GM12878 (cell line): ENCODE measurements around the gene CDK5RAP3. TPM values are rescaled to one million over a fixed set of nuclear protein-coding genes. Genes with fewer than 3 reads are reported as not detected.

Experiments used
- ATAC-seq: fragments of 200-7000 bp; cut with Tn5 transposase; 3 replicates; pipeline ENCODE4 v1.9.1; 2020; ENCODE audit warnings: mild to moderate bottlenecking, moderate library complexity
- BruUV-seq: library from RNA; stranded (reverse); fragments of 400-500 nt; replicated peaks from 2 replicates; lab custom pipeline; 2021; lab: Mats Ljungman, UMichigan
- CTCF ChIA-PET: fragments of 300-600 bp; sonication (Branson Sonifier 250); formaldehyde crosslinking; extraction: SDS; loops from one replicate; lab custom pipeline; 2021; ENCODE audit warnings: inconsistent platforms; lab: Yijun Ruan, JAX
- POLR2A ChIA-PET: fragments of 350-600 bp; formaldehyde crosslinking; extraction: SDS; loops from one replicate; lab custom pipeline; 2021; ENCODE audit warnings: inconsistent platforms; lab: Charles Lee
- RAD21 ChIA-PET: fragments of 300-600 bp; sonication (Branson Sonifier 250); formaldehyde crosslinking; loops from one replicate; lab custom pipeline; 2023; ENCODE audit warnings: antibody characterized with exemption; ENCODE audit not compliant: unreplicated experiment; lab: Charles Lee
- SMC1A ChIA-PET: fragments of 300-600 bp; sonication (Branson Sonifier 250); formaldehyde crosslinking; loops from one replicate; lab custom pipeline; 2023; ENCODE audit not compliant: unreplicated experiment, uncharacterized antibody; lab: Charles Lee
- DNase-seq: peaks from one replicate; pipeline ENCODE4 v3.0.0-alpha.2; 2011; ENCODE audit warnings: low read depth, low spot score
- FAIRE-seq: peaks from 3 replicates; lab custom pipeline; 2011; peaks lifted over from hg19 to GRCh38; lab: Jason Lieb, UNC
- H2AFZ ChIP-seq: 2 replicates; pipeline ENCODE4 v1.6.0; 2011; ENCODE audit warnings: low read depth, low read length, control low read depth; ENCODE audit not compliant: control insufficient read depth
- H3K27ac ChIP-seq: 2 replicates; pipeline ENCODE4 v1.5.1; 2011; ENCODE audit warnings: control low read depth; ENCODE audit not compliant: control insufficient read depth, insufficient read depth
- H3K27me3 ChIP-seq, 2 experiments: replicated peaks in 1 of 2; 2 replicates each; pipeline versions ENCODE4 v1.6.0 to v1.6.1; 2011; ENCODE audit warnings: low read length in 1 of 2; ENCODE audit not compliant: control insufficient read depth in 2 of 2, insufficient read depth in 2 of 2
- H3K36me3 ChIP-seq, 2 experiments: 2 replicates each; pipeline ENCODE4 v1.5.1; 2011; ENCODE audit warnings: low read length in 1 of 2; ENCODE audit not compliant: control insufficient read depth in 2 of 2, insufficient read depth in 2 of 2
- H3K4me1 ChIP-seq: 2 replicates; pipeline ENCODE4 v1.6.1; 2011; ENCODE audit warnings: mild to moderate bottlenecking, low read length, moderate library complexity, mixed read lengths; ENCODE audit not compliant: control insufficient read depth, insufficient read depth
- H3K4me2 ChIP-seq: 2 replicates; pipeline ENCODE4 v1.6.0; 2011; ENCODE audit warnings: control low read depth; ENCODE audit not compliant: control insufficient read depth, insufficient read depth
- H3K4me3 ChIP-seq: fragments of 200-600 bp; sonication (generic); 2 replicates; pipeline ENCODE4 v1.5.1; 2016
- H3K79me2 ChIP-seq: 2 replicates; pipeline ENCODE4 v1.6.0; 2011; ENCODE audit warnings: low read length; ENCODE audit not compliant: control insufficient read depth, insufficient read depth
- H3K9ac ChIP-seq: 2 replicates; pipeline ENCODE4 v1.8.0; 2011; ENCODE audit warnings: low read length, control low read depth, mixed read lengths; ENCODE audit not compliant: control insufficient read depth, insufficient read depth
- H3K9me3 ChIP-seq: replicated peaks from 3 replicates; pipeline ENCODE4 v1.5.1; 2011; ENCODE audit warnings: mild to moderate bottlenecking, low read length; ENCODE audit not compliant: control insufficient read depth, insufficient read depth
- H4K20me1 ChIP-seq: 2 replicates; pipeline ENCODE4 v1.6.0; 2011; ENCODE audit not compliant: control insufficient read depth, insufficient read depth
- BHLHE40 ChIP-seq, 2 experiments: fragments of 450-650 bp in 1 of 2; IDR thresholded peaks; 2 replicates each; pipeline ENCODE4 v1.6.1; 2011 to 2017; ENCODE audit warnings: low read depth in 2 of 2, borderline replicate concordance in 1 of 2, improper control_type of control experiment in 1 of 2, low read length in 1 of 2, mild to moderate bottlenecking in 1 of 2
- GABPA ChIP-seq: IDR thresholded peaks from 2 replicates; pipeline ENCODE4 v1.6.1; 2014; ENCODE audit warnings: antibody characterized with exemption, low read depth, mild to moderate bottlenecking, inconsistent platforms
- HDGF ChIP-seq: fragments of 450-650 bp; IDR thresholded peaks from 2 replicates; pipeline ENCODE4 v1.6.1; 2016; ENCODE audit warnings: antibody characterized with exemption
- JUND ChIP-seq: IDR thresholded peaks from 2 replicates; pipeline ENCODE4 v1.6.1; 2012; ENCODE audit warnings: low read depth, mild to moderate bottlenecking, low read length, improper control_type of control experiment, moderate library complexity
- NFXL1 ChIP-seq: fragments of 450-650 bp; IDR thresholded peaks from 2 replicates; pipeline ENCODE4 v1.6.1; 2017; ENCODE audit warnings: antibody characterized with exemption, mild to moderate bottlenecking, borderline replicate concordance
- RAD21 ChIP-seq: IDR thresholded peaks from 2 replicates; pipeline ENCODE4 v1.6.1; 2011; ENCODE audit warnings: mild to moderate bottlenecking, low read depth, low read length, moderate library complexity; ENCODE audit not compliant: insufficient read depth
- WGBS: methylation state at CpG from one replicate; pipeline ENCODE4 v1.1.6; 2016; ENCODE audit warnings: low lambda C conversion rate; ENCODE audit not compliant: insufficient replicate concordance, insufficient coverage; ENCODE audit errors: missing lambda C conversion rate; 5-methylcytosine and 5-hydroxymethylcytosine counted together
- in situ Hi-C: fragments of 300-500 bp; cut with MboI; formaldehyde crosslinking; loops from 9 replicates; pipeline ENCODE4 v1.14.3; 2018; ENCODE audit warnings: mixed read lengths
- intact Hi-C: fragments of 100-400 bp; cut with micrococcal nuclease; formaldehyde crosslinking; loops from one replicate; pipeline ENCODE4 v1.14.2; 2022; ENCODE audit not compliant: unreplicated experiment
- polyA plus RNA-seq, 11 experiments: library from polyadenylated mRNA; depleted of rRNA in 4 of 11; unstranded in 6 of 11; stranded (reverse) in 5 of 11; fragments of >200 nt; fragmentation: Nextera tagmentation in 4 of 11; fragmentation: Illumina TruSeq in 1 of 11; extraction: Ambion mirVana in 4 of 11; extraction: Trizol in 1 of 11; gene quantifications; 1 replicate in 1 of 11; 2 replicates in 10 of 11; pipeline versions ENCODE4 v1.2.1 to v1.2.3, GENCODE V29; 2011 to 2016; ENCODE audit warnings: inconsistent platforms in 2 of 11, missing spikeins in 2 of 11, low read depth in 1 of 11
- total RNA-seq, 4 experiments: library from RNA; depleted of rRNA in 3 of 4; stranded (reverse); fragments of >200 nt in 3 of 4; fragmentation: Illumina TruSeq in 1 of 4; extraction: Trizol in 1 of 4; gene quantifications; 2 replicates each; pipeline versions ENCODE4 v1.2.1 to v1.2.3, GENCODE V29; 2013 to 2021
- TF ChIP-seq, protein P1 (sequence below): IDR thresholded peaks from 2 replicates; pipeline ENCODE4 v1.6.1; 2011; ENCODE audit warnings: borderline replicate concordance, low read depth, mild to moderate bottlenecking, moderate library complexity, low read length; ENCODE audit not compliant: insufficient read depth, poor library complexity, severe bottlenecking
- TF ChIP-seq, protein P2 (sequence below): IDR thresholded peaks from 2 replicates; pipeline ENCODE4 v1.6.1; 2012; ENCODE audit warnings: low read length, inconsistent platforms
- TF ChIP-seq, protein P3 (sequence below): fragments of 450-650 bp; IDR thresholded peaks from 2 replicates; pipeline ENCODE4 v1.6.1; 2016; ENCODE audit warnings: mild to moderate bottlenecking, moderate library complexity, borderline replicate concordance
- TF ChIP-seq, protein P4 (sequence below): IDR thresholded peaks from 2 replicates; pipeline ENCODE4 v1.6.1; 2012; ENCODE audit warnings: low read depth, low read length, improper control_type of control experiment

The CDK5RAP3 gene
- total and polyA plus RNA-seq, 10 of the 15 experiments (the other 5 are each of a cell fraction or from before 2014, with no cell fraction given), result 69.4 to 237 (median 160) TPM

DNA sequence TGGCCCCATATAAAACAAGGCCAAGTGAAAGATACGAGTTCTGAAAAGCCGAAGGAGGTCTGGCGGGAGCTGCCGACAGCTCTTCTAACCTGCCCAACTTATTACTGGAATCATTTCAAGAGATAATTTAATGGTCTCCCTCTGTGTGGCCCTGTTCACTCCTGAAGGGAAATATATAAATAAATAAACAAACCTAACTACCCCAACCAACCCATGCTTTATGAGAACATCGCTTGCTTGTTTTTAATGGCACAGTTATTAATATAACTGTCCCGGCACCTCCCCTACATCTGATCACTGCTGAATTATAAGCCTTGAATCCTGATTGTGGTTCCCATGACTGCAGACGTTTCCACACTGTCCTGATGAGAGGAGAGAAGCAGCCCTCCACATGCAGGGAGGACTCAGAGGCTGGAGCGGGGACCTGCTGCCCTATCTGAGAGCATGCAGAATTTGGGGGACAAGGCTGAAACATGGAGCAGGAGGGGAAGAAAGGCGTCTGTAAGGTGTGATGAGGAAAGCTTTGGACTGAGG, 22.2 kb downstream of the CDK5RAP3 start:
- POLR2A ChIA-PET, result interaction anchor here (1.0 kb wide), 1 partner anchor 8 kb away, joined by 3 read pairs; no protein-coding TSS in a partner anchor
- Histone ChIP-seq H3K4me2 (no peak overlapping the region), H3K4me3 (no peak overlapping the region), H2AFZ (no peak overlapping the region), H3K27ac (no peak overlapping the region), H3K9me3 (no peaks in the 10 kb centered on the region), H3K79me2 (no peaks in the 10 kb centered on the region), H3K4me1 (peaks cover 13% of the 10 kb centered on the region), H3K27me3 (no peaks in the 10 kb centered on the region), H4K20me1 (no peaks in the 10 kb centered on the region), H3K9ac (no peak overlapping the region), H3K36me3 (no peaks in the 10 kb centered on the region)
- WGBS, result 59% methylated on average over 9 of the region's 9 CpGs
- RAD21 ChIA-PET, result interaction anchor here (1.2 to 2.2 kb wide), 2 partner anchors 9 to 43 kb away, joined by 3 to 6 read pairs; no protein-coding TSS in a partner anchor
- BruUV-seq, result no TSS peak
- ATAC-seq (no peak), DNase-seq (no peak), FAIRE-seq (no peak)
- SMC1A ChIA-PET, result interaction anchor here (0.6 to 1.6 kb wide), 5 partner anchors 10 to 102 kb away, joined by 3 to 6 read pairs (median 3); no protein-coding TSS in a partner anchor
- in situ Hi-C loops (no loop called here), intact Hi-C loops (no loop called here)
- CTCF ChIA-PET, result interaction anchor here (1.2 to 2.8 kb wide), 6 partner anchors 11 to 46 kb away, joined by 5 to 13 read pairs (median 6); no protein-coding TSS in a partner anchor
- TF ChIP-seq NFXL1 (no peak), GABPA (no peak), BHLHE40 (IDR thresholded peaks at IDR 0.05; ENCODE audit: borderline replicate concordance in 1 of 2, low read depth in 2 of 2, low read length in 1 of 2) (no peak), JUND (no peak), RAD21 (no peak), HDGF (no peak)
- TF ChIP-seq, protein P1, sequence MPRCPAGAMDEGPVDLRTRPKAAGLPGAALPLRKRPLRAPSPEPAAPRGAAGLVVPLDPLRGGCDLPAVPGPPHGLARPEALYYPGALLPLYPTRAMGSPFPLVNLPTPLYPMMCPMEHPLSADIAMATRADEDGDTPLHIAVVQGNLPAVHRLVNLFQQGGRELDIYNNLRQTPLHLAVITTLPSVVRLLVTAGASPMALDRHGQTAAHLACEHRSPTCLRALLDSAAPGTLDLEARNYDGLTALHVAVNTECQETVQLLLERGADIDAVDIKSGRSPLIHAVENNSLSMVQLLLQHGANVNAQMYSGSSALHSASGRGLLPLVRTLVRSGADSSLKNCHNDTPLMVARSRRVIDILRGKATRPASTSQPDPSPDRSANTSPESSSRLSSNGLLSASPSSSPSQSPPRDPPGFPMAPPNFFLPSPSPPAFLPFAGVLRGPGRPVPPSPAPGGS, result no peak
- TF ChIP-seq, protein P2, sequence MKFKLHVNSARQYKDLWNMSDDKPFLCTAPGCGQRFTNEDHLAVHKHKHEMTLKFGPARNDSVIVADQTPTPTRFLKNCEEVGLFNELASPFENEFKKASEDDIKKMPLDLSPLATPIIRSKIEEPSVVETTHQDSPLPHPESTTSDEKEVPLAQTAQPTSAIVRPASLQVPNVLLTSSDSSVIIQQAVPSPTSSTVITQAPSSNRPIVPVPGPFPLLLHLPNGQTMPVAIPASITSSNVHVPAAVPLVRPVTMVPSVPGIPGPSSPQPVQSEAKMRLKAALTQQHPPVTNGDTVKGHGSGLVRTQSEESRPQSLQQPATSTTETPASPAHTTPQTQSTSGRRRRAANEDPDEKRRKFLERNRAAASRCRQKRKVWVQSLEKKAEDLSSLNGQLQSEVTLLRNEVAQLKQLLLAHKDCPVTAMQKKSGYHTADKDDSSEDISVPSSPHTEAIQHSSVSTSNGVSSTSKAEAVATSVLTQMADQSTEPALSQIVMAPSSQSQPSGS, result no peak
- TF ChIP-seq, protein P3, sequence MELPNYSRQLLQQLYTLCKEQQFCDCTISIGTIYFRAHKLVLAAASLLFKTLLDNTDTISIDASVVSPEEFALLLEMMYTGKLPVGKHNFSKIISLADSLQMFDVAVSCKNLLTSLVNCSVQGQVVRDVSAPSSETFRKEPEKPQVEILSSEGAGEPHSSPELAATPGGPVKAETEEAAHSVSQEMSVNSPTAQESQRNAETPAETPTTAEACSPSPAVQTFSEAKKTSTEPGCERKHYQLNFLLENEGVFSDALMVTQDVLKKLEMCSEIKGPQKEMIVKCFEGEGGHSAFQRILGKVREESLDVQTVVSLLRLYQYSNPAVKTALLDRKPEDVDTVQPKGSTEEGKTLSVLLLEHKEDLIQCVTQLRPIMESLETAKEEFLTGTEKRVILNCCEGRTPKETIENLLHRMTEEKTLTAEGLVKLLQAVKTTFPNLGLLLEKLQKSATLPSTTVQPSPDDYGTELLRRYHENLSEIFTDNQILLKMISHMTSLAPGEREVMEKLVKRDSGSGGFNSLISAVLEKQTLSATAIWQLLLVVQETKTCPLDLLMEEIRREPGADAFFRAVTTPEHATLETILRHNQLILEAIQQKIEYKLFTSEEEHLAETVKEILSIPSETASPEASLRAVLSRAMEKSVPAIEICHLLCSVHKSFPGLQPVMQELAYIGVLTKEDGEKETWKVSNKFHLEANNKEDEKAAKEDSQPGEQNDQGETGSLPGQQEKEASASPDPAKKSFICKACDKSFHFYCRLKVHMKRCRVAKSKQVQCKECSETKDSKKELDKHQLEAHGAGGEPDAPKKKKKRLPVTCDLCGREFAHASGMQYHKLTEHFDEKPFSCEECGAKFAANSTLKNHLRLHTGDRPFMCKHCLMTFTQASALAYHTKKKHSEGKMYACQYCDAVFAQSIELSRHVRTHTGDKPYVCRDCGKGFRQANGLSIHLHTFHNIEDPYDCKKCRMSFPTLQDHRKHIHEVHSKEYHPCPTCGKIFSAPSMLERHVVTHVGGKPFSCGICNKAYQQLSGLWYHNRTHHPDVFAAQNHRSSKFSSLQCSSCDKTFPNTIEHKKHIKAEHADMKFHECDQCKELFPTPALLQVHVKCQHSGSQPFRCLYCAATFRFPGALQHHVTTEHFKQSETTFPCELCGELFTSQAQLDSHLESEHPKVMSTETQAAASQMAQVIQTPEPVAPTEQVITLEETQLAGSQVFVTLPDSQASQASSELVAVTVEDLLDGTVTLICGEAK, result no peak
- TF ChIP-seq, protein P4, sequence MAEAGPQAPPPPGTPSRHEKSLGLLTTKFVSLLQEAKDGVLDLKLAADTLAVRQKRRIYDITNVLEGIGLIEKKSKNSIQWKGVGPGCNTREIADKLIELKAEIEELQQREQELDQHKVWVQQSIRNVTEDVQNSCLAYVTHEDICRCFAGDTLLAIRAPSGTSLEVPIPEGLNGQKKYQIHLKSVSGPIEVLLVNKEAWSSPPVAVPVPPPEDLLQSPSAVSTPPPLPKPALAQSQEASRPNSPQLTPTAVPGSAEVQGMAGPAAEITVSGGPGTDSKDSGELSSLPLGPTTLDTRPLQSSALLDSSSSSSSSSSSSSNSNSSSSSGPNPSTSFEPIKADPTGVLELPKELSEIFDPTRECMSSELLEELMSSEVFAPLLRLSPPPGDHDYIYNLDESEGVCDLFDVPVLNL, result no peak
